AG08396 (cell line): Measurements from ENCODE around the gene CERS5.
"Not testable (repeated sequence)": the region's sequence is repeated elsewhere in the genome, so short reads cannot be mapped to it uniquely, and the experiment has no call there.

Experiments
- DNase-seq: peaks from one replicate; pipeline ENCODE4 v3.0.0; 2012; ENCODE audit warnings: low spot score, mixed read lengths

CERS5 gene

GRCh38 chr12:50102646-50103309 is 64.4 kb downstream of the CERS5 start:
- DNase-seq = no peak

- DNase-seq = no peak
These were observed 65.0 kb downstream of the CERS5 start for GRCh38 chr12:50102131-50102531.

- DNase-seq = peak; percentile 56
These were observed 65.5 kb downstream of the CERS5 start for GRCh38 chr12:50101663-50102062.

GRCh38 chr12:50100561-50100960 is 66.6 kb downstream of the CERS5 start:
- DNase-seq = no peak

GRCh38 chr12:50099302-50100008 is 67.7 kb downstream of the CERS5 start:
- DNase-seq = peak; percentile 46

GRCh38 chr12:50097952-50098351 is 69.2 kb downstream of the CERS5 start:
- DNase-seq = no peak

- no peak for DNase-seq
These were observed 76.8 kb downstream of the CERS5 start for GRCh38 chr12:50090391-50090790.

- DNase-seq = no peak
These were observed 77.4 kb downstream of the CERS5 start for GRCh38 chr12:50089730-50090129.

GRCh38 chr12:50088577-50089335 is 78.4 kb downstream of the CERS5 start:
- peak; percentile 42 for DNase-seq

- peak; percentile 53 for DNase-seq
These were observed 79.2 kb downstream of the CERS5 start for GRCh38 chr12:50087995-50088394.

GRCh38 chr12:50087151-50087550 is 80.0 kb downstream of the CERS5 start:
- no peak for DNase-seq

GRCh38 chr12:50086148-50086547 is 81.0 kb downstream of the CERS5 start:
- no peak for DNase-seq

GRCh38 chr12:50085615-50086072 is 81.5 kb downstream of the CERS5 start:
- no peak for DNase-seq

- DNase-seq = peak; percentile 91
These were observed 82.2 kb downstream of the CERS5 start, which contains the start of gene SMARCD1 for GRCh38 chr12:50084775-50085614. Gene SMARCD1, plus strand, starts transcription at chr12:50085342. Its CDS starts 28 bp downstream, at chr12:50085370.

GRCh38 chr12:50084409-50084774 is 82.8 kb downstream of the CERS5 start:
- DNase-seq = not testable (repeated sequence)

GRCh38 chr12:50083301-50083700 is 83.9 kb downstream of the CERS5 start:
- no peak for DNase-seq

- no peak for DNase-seq
These were observed 84.5 kb downstream of the CERS5 start for GRCh38 chr12:50082644-50083043.

GRCh38 chr12:50081096-50081808 is 85.9 kb downstream of the CERS5 start:
- no peak for DNase-seq

- no peak for DNase-seq
These were observed 87.4 kb downstream of the CERS5 start for GRCh38 chr12:50079771-50080170.
